ENCODE data around the gene THSD4. TPM values are rescaled to one million over a fixed set of nuclear protein-coding genes. Genes with fewer than 3 reads are reported as not detected.

The THSD4 gene
- total and polyA plus RNA-seq, 2 of the 8 experiments (the other 6 are each of a cell fraction or from before 2014, with no cell fraction given), result 2.5 to 6.2 TPM

DNA sequence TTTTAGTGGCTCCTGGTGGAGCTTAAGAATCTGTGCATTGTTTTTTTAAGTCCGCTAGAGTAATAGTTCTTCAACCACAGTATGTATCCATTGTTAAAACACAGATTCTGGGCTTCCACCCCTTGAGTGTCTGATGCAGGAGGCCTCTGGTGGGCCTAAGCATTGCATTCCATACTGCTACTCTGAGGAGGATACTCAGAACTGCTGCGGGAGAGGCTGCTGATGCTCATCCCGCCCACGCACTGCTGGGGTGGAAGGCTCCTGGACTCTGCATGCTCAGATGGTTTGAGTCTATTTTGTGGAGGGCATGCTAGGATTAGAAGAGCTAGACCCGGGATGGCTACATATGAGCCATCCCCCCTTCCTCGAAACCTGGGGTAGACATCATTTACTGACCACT, 74.4 kb downstream of the THSD4 start:
- no peaks in the 10 kb centered on the region for H3K79me2 ChIP-seq (ENCODE audit: control insufficient read depth in 1 of 2, insufficient read depth in 2 of 2, low read length in 2 of 2)
- H2BK5ac ChIP-seq (ENCODE audit: low read depth, low read length), result no peak overlapping the region
- no peak overlapping the region for H2AK5ac ChIP-seq (ENCODE audit: low read depth, low read length)
- no peak overlapping the region for H3K56ac ChIP-seq (replicated peaks; ENCODE audit: insufficient read length, low read depth, low read length)
- TF ChIP-seq KDM5A (IDR thresholded peaks at IDR 0.05; ENCODE audit: low read length) (no peak), TAF1 (IDR thresholded peaks at IDR 0.05; ENCODE audit: low read depth, low read length) (no peak), CBX8 (IDR thresholded peaks at IDR 0.05; ENCODE audit: borderline replicate concordance, low read depth, low read length) (no peak), SAP30 (IDR thresholded peaks at IDR 0.05; ENCODE audit: insufficient read depth, insufficient replicate concordance, low read length) (no peak), SIN3A (conservative IDR thresholded peaks at IDR 0.05 in 1 of 2, IDR thresholded peaks at IDR 0.05 in 1 of 2; ENCODE audit: low read depth in 1 of 2, low read length in 2 of 2) (no peak), SP4 (IDR thresholded peaks at IDR 0.05; ENCODE audit: low read length) (no peak), SP1 (IDR thresholded peaks at IDR 0.05; ENCODE audit: low read depth, low read length) (no peak), YY1 (IDR thresholded peaks at IDR 0.05; ENCODE audit: low read depth, low read length) (no peak)
- TF ChIP-seq, protein P1, sequence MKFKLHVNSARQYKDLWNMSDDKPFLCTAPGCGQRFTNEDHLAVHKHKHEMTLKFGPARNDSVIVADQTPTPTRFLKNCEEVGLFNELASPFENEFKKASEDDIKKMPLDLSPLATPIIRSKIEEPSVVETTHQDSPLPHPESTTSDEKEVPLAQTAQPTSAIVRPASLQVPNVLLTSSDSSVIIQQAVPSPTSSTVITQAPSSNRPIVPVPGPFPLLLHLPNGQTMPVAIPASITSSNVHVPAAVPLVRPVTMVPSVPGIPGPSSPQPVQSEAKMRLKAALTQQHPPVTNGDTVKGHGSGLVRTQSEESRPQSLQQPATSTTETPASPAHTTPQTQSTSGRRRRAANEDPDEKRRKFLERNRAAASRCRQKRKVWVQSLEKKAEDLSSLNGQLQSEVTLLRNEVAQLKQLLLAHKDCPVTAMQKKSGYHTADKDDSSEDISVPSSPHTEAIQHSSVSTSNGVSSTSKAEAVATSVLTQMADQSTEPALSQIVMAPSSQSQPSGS (IDR thresholded peaks at IDR 0.05; ENCODE audit: low read length), result no peak
- H2BK15ac ChIP-seq (ENCODE audit: low read length), result no peak overlapping the region
- H3K4me2 ChIP-seq (ENCODE audit: insufficient read depth in 1 of 2, low read depth in 2 of 2, low read length in 2 of 2), result no peak overlapping the region
- H3K23me2 ChIP-seq (ENCODE audit: low read depth, low read length), result no peaks in the 10 kb centered on the region
- no peaks in the 10 kb centered on the region; the same call in 1 of the 2 replicates for H3K79me1 ChIP-seq (ENCODE audit: low read depth, low read length)
- H3K4ac ChIP-seq (replicated peaks; ENCODE audit: insufficient read length, low read depth, low read length), result no peak overlapping the region
- no peak overlapping the region for H4K91ac ChIP-seq (replicated peaks; ENCODE audit: insufficient read length, low read length)
- peaks cover 2 to 9% (median 6%) of the 10 kb centered on the region in 4 experiments; a peak in 5 of 7 replicates for H3K4me1 ChIP-seq (replicated peaks in 1 of 4; ENCODE audit: control insufficient read depth in 3 of 4, insufficient read depth in 4 of 4, low read length in 3 of 4)
- H3K9ac ChIP-seq (replicated peaks in 1 of 4; ENCODE audit: extremely low read depth in 1 of 4, low read depth in 3 of 4, low read length in 3 of 4), result no peak overlapping the region
- ChIA-PET CTCF (ENCODE audit: partially characterized antibody) (interaction anchor here (0.6 to 2.0 kb wide), 6 partner anchors 11 to 327 kb away, joined by 3 to 5 read pairs (median 3); no protein-coding TSS in a partner anchor), POLR2A (ENCODE audit: partially characterized antibody) (no interaction called here)
- no peak overlapping the region for H4K5ac ChIP-seq (ENCODE audit: insufficient read length, low read depth, low read length)
- H3K36me3 ChIP-seq (ENCODE audit: control insufficient read depth in 2 of 4, insufficient read depth in 4 of 4, low read length in 3 of 4), result no peaks in the 10 kb centered on the region
- no peak overlapping the region for H2AFZ ChIP-seq (ENCODE audit: low read length)
- H3K4me3 ChIP-seq (ENCODE audit: extremely low read depth in 1 of 4, insufficient read depth in 2 of 4, low read depth in 3 of 4, low read length in 4 of 4), result no peak overlapping the region
- H3K14ac ChIP-seq (ENCODE audit: insufficient read length), result no peak overlapping the region
- no peaks in the 10 kb centered on the region for H4K20me1 ChIP-seq (replicated peaks in 1 of 2; ENCODE audit: control insufficient read depth in 1 of 2, insufficient read depth in 2 of 2, low read length in 2 of 2)
- WGBS, 2 experiments (ENCODE audit: extremely low coverage in 1 of 2, insufficient coverage in 1 of 2, insufficient read length in 1 of 2, insufficient replicate concordance in 2 of 2, low coverage in 1 of 2, low lambda C conversion rate in 2 of 2, missing lambda C conversion rate in 1 of 2), result 87% methylated on average over 6 of the region's 6 CpGs; no CpG with 5 or more reads in 1 of the 2 experiments
- H4K8ac ChIP-seq (ENCODE audit: extremely low read depth, insufficient read depth, low read length), result no peak overlapping the region
- no peaks in the 10 kb centered on the region for H3K27me3 ChIP-seq (replicated peaks in 1 of 4; ENCODE audit: control insufficient read depth in 3 of 4, extremely low read depth in 1 of 4, insufficient read depth in 3 of 4, low read length in 3 of 4)
- H2BK20ac ChIP-seq (ENCODE audit: low read length), result no peak overlapping the region
- DNase-seq (ENCODE audit: low read depth in 1 of 2, low spot score in 2 of 2) (peak in 1 of 2 experiments; percentile 20), FAIRE-seq (no peak)
- H3K9me3 ChIP-seq (ENCODE audit: insufficient read depth in 2 of 2, low read depth in 1 of 2, low read length in 1 of 2), result no peaks in the 10 kb centered on the region
- H3K23ac ChIP-seq (ENCODE audit: insufficient read length), result no peak overlapping the region
- no peak overlapping the region for H3K18ac ChIP-seq (ENCODE audit: extremely low read depth, low read length)
- no peak overlapping the region for H3K27ac ChIP-seq (ENCODE audit: low read depth, low read length)
- H2BK12ac ChIP-seq (ENCODE audit: low read depth, low read length), result no peak overlapping the region
- H2BK120ac ChIP-seq (replicated peaks; ENCODE audit: low read depth, low read length), result no peak overlapping the region

Data from H1 (cell line).